SH-SY5Y (cell line): ENCODE measurements around the gene HS1BP3.

ENCODE experiments used
- GATA2 ChIP-seq: IDR thresholded peaks from 2 replicates; pipeline ENCODE4 v1.6.1; 2011; ENCODE audit warnings: mild to moderate bottlenecking, low read depth, low read length
- GATA3 ChIP-seq: IDR thresholded peaks from 2 replicates; pipeline ENCODE4 v1.6.1; 2011; ENCODE audit warnings: low read depth, mild to moderate bottlenecking, low read length, moderate library complexity

- no peak for TF ChIP-seq GATA2
- TF ChIP-seq GATA3 = no peak
Measured at GRCh38 chr2:20664431-20665242, 13.7 kb upstream of the HS1BP3 start.
